HEK293 (cell line): Measurements from ENCODE around the gene NECAB3.

ENCODE experiments used
- CTCF ChIA-PET: fragments of 350-600 bp; formaldehyde crosslinking; extraction: SDS; loops from one replicate; lab custom pipeline; 2021; ENCODE audit warnings: antibody characterized with exemption; lab: Yijun Ruan, JAX
- POLR2A ChIA-PET: fragments of 300-600 bp; formaldehyde crosslinking; extraction: SDS; loops from one replicate; lab custom pipeline; 2020; ENCODE audit warnings: antibody characterized with exemption, inconsistent platforms; lab: Yijun Ruan, JAX
- H3K27ac ChIP-seq: fragments of 200-500 bp; sonication (Bioruptor generic); 2 replicates; pipeline ENCODE4 v1.5.1; 2014; ENCODE audit warnings: low read depth, low read length, control low read depth, inconsistent platforms; ENCODE audit errors: extremely low read depth
- H3K36me3 ChIP-seq, 2 experiments: fragments of 200-500 bp in 1 of 2; sonication (Bioruptor generic) in 1 of 2; 1 replicate in 1 of 2; 2 replicates in 1 of 2; pipeline ENCODE4 v1.5.1; 2014 to 2017; ENCODE audit warnings: inconsistent platforms in 2 of 2, low read length in 2 of 2; ENCODE audit not compliant: control insufficient read depth in 2 of 2, insufficient read depth in 1 of 2
- H3K4me1 ChIP-seq: fragments of 200-500 bp; sonication (Bioruptor generic); 2 replicates; pipeline ENCODE4 v1.5.1; 2014; ENCODE audit warnings: mild to moderate bottlenecking, low read length, inconsistent platforms; ENCODE audit not compliant: control insufficient read depth, insufficient read depth
- H3K4me3 ChIP-seq: 2 replicates; pipeline ENCODE4 v1.5.1; 2011; ENCODE audit warnings: low read depth, mild to moderate bottlenecking, control low read depth, low read length, moderate library complexity
- H3K9me3 ChIP-seq: fragments of 200-500 bp; sonication (Bioruptor generic); 2 replicates; pipeline ENCODE4 v1.5.1; 2014; ENCODE audit warnings: low read depth, low read length, inconsistent platforms; ENCODE audit not compliant: control insufficient read depth, insufficient read depth
- ELK4 ChIP-seq: IDR thresholded peaks from 2 replicates; pipeline ENCODE4 v1.6.1; 2011; ENCODE audit warnings: mild to moderate bottlenecking, low read depth, low read length, borderline replicate concordance
- GLIS2 ChIP-seq: fragments of 450-650 bp; formaldehyde crosslinking; IDR thresholded peaks from 2 replicates; pipeline ENCODE4 v1.5.1; 2016; ENCODE audit warnings: missing biosample characterization, missing genetic modification characterization
- HIC1 ChIP-seq: fragments of 450-650 bp; formaldehyde crosslinking; IDR thresholded peaks from 2 replicates; pipeline ENCODE4 v1.5.1; 2016; ENCODE audit warnings: missing biosample characterization, missing genetic modification characterization
- IKZF3 ChIP-seq: fragments of 450-650 bp; IDR thresholded peaks from 2 replicates; pipeline ENCODE4 v1.5.0; 2018; ENCODE audit warnings: missing biosample characterization, mild to moderate bottlenecking, missing genetic modification characterization, moderate library complexity
- KLF8 ChIP-seq: fragments of 450-650 bp; formaldehyde crosslinking; IDR thresholded peaks from 2 replicates; pipeline ENCODE4 v1.5.1; 2016; ENCODE audit warnings: missing biosample characterization, missing genetic modification characterization
- PRDM10 ChIP-seq: fragments of 450-650 bp; formaldehyde crosslinking; IDR thresholded peaks from 2 replicates; pipeline ENCODE4 v1.5.1; 2016; ENCODE audit warnings: missing biosample characterization, missing genetic modification characterization
- SP3 ChIP-seq: fragments of 450-650 bp; formaldehyde crosslinking; IDR thresholded peaks from 2 replicates; pipeline ENCODE4 v1.5.1; 2016; ENCODE audit warnings: missing biosample characterization, missing genetic modification characterization
- ZBTB48 ChIP-seq: fragments of 450-650 bp; formaldehyde crosslinking; IDR thresholded peaks from 2 replicates; pipeline ENCODE4 v1.5.1; 2016; ENCODE audit warnings: missing biosample characterization, missing genetic modification characterization
- ZFHX2 ChIP-seq: fragments of 450-650 bp; formaldehyde crosslinking; conservative IDR thresholded peaks from 2 replicates; pipeline ENCODE4 v1.5.1; 2016; ENCODE audit warnings: missing biosample characterization, missing genetic modification characterization
- ZFP3 ChIP-seq: fragments of 450-650 bp; formaldehyde crosslinking; IDR thresholded peaks from 2 replicates; pipeline ENCODE4 v1.5.1; 2016; ENCODE audit warnings: low read depth, missing biosample characterization, missing genetic modification characterization
- ZNF10 ChIP-seq: fragments of 450-650 bp; formaldehyde crosslinking; IDR thresholded peaks from 2 replicates; pipeline ENCODE4 v1.5.1; 2017; ENCODE audit warnings: missing biosample characterization, missing genetic modification characterization
- ZNF157 ChIP-seq: fragments of 450-650 bp; formaldehyde crosslinking; IDR thresholded peaks from 2 replicates; pipeline ENCODE4 v1.5.1; 2016; ENCODE audit warnings: missing biosample characterization, missing genetic modification characterization
- ZNF175 ChIP-seq: fragments of 450-650 bp; formaldehyde crosslinking; IDR thresholded peaks from 2 replicates; pipeline ENCODE4 v1.5.1; 2016; ENCODE audit warnings: missing biosample characterization, missing genetic modification characterization
- ZNF18 ChIP-seq: fragments of 450-650 bp; formaldehyde crosslinking; IDR thresholded peaks from 2 replicates; pipeline ENCODE4 v1.5.1; 2016; ENCODE audit warnings: missing biosample characterization, missing genetic modification characterization
- ZNF2 ChIP-seq: fragments of 450-650 bp; formaldehyde crosslinking; IDR thresholded peaks from 2 replicates; pipeline ENCODE4 v1.5.1; 2016; ENCODE audit warnings: missing biosample characterization, missing genetic modification characterization
- ZNF362 ChIP-seq: fragments of 450-650 bp; formaldehyde crosslinking; IDR thresholded peaks from 2 replicates; pipeline ENCODE4 v1.5.1; 2016; ENCODE audit warnings: missing biosample characterization, missing genetic modification characterization
- ZNF366 ChIP-seq: fragments of 450-650 bp; formaldehyde crosslinking; conservative IDR thresholded peaks from 2 replicates; pipeline ENCODE4 v1.5.1; 2016; ENCODE audit warnings: missing biosample characterization, missing genetic modification characterization
- ZNF544 ChIP-seq: fragments of 450-650 bp; formaldehyde crosslinking; IDR thresholded peaks from 2 replicates; pipeline ENCODE4 v1.5.0; 2017; ENCODE audit warnings: missing biosample characterization, missing genetic modification characterization
- ZNF561 ChIP-seq: fragments of 450-650 bp; IDR thresholded peaks from 2 replicates; pipeline ENCODE4 v1.5.1; 2018; ENCODE audit warnings: missing biosample characterization, missing genetic modification characterization, borderline replicate concordance
- ZNF624 ChIP-seq: fragments of 450-650 bp; formaldehyde crosslinking; IDR thresholded peaks from 2 replicates; pipeline ENCODE4 v1.5.1; 2017; ENCODE audit warnings: missing biosample characterization, missing genetic modification characterization
- ZNF629 ChIP-seq: fragments of 450-650 bp; formaldehyde crosslinking; IDR thresholded peaks from 2 replicates; pipeline ENCODE4 v1.5.1; 2017; ENCODE audit warnings: missing biosample characterization, missing genetic modification characterization
- ZNF704 ChIP-seq: fragments of 450-650 bp; formaldehyde crosslinking; IDR thresholded peaks from 2 replicates; pipeline ENCODE4 v1.5.1; 2016; ENCODE audit warnings: missing biosample characterization, missing genetic modification characterization
- ZNF830 ChIP-seq: fragments of 450-650 bp; IDR thresholded peaks from 2 replicates; pipeline ENCODE4 v1.5.0; 2018; ENCODE audit warnings: missing biosample characterization, missing genetic modification characterization, low read depth, mild to moderate bottlenecking, moderate library complexity
- ZXDB ChIP-seq: fragments of 450-650 bp; formaldehyde crosslinking; IDR thresholded peaks from 2 replicates; pipeline ENCODE4 v1.5.1; 2016; ENCODE audit warnings: missing biosample characterization, missing genetic modification characterization

The NECAB3 gene

GRCh38 chr20:33674294-33675135, at the start of gene NECAB3 (continued):
- peak; percentile 65 for TF ChIP-seq GLIS2
- TF ChIP-seq ZNF561: peak; percentile 68; the same call in 1 of the 2 replicates
- peak; percentile 64 for TF ChIP-seq ZXDB
- peak; percentile 67 for TF ChIP-seq IKZF3 (tag by site-specific recombination)
- TF ChIP-seq ZNF2 (tag by site-specific recombination): 0 out of 2 replicates have a peak, but pooled peaks have one; percentile 62
- 0 out of 2 replicates have a peak, but pooled peaks have one; percentile 8 for TF ChIP-seq ZFHX2 (tag by site-specific recombination)
- TF ChIP-seq KLF8: peak; percentile 62; the same call in 1 of the 2 replicates

GRCh38 chr20:33721391-33722140, 47.3 kb upstream of the NECAB3 start:
- H3K4me3 ChIP-seq: no peak overlapping the region
- no peak overlapping the region for H3K27ac ChIP-seq
- POLR2A ChIA-PET: no interaction called here
- TF ChIP-seq PRDM10 (peak; percentile 68), ZNF10 (tag by site-specific recombination) (no peak), ZNF624 (tag by site-specific recombination) (no peak), ZNF704 (no peak), ZNF362 (no peak), ZNF366 (tag by site-specific recombination) (no peak), ZNF629 (tag by site-specific recombination) (0 out of 2 replicates have a peak, but pooled peaks have one; percentile 11), ZNF830 (tag by site-specific recombination) (no peak), ZNF18 (no peak), ZFP3 (tag by site-specific recombination) (no peak), SP3 (tag by site-specific recombination) (no peak), ZNF175 (no peak), ELK4 (no peak), ZNF544 (tag by site-specific recombination) (no peak), HIC1 (tag by site-specific recombination) (no peak), ZBTB48 (tag by site-specific recombination) (no peak), ZNF157 (no peak)

More at GRCh38 chr20:33721391-33722140, 47.3 kb upstream of the NECAB3 start:
- no peaks in the 10 kb centered on the region for H3K4me1 ChIP-seq
- CTCF ChIA-PET: interaction anchor here (0.6 to 1.8 kb wide), 3 partner anchors 16 to 68 kb away, joined by 4 to 5 read pairs (median 5); no protein-coding TSS in a partner anchor
- no peaks in the 10 kb centered on the region for H3K36me3 ChIP-seq
- no peaks in the 10 kb centered on the region for H3K9me3 ChIP-seq
